NOMO-1 treated with dmso at 0.1 percent for 144 hours (cell line): ENCODE data around the gene MNX1.

Experiments used
- DNase-seq: peaks from one replicate; lab custom pipeline; 2025; ENCODE audit not compliant: unreplicated experiment; lab: John Stamatoyannopoulos, UW

MNX1 gene

DNA sequence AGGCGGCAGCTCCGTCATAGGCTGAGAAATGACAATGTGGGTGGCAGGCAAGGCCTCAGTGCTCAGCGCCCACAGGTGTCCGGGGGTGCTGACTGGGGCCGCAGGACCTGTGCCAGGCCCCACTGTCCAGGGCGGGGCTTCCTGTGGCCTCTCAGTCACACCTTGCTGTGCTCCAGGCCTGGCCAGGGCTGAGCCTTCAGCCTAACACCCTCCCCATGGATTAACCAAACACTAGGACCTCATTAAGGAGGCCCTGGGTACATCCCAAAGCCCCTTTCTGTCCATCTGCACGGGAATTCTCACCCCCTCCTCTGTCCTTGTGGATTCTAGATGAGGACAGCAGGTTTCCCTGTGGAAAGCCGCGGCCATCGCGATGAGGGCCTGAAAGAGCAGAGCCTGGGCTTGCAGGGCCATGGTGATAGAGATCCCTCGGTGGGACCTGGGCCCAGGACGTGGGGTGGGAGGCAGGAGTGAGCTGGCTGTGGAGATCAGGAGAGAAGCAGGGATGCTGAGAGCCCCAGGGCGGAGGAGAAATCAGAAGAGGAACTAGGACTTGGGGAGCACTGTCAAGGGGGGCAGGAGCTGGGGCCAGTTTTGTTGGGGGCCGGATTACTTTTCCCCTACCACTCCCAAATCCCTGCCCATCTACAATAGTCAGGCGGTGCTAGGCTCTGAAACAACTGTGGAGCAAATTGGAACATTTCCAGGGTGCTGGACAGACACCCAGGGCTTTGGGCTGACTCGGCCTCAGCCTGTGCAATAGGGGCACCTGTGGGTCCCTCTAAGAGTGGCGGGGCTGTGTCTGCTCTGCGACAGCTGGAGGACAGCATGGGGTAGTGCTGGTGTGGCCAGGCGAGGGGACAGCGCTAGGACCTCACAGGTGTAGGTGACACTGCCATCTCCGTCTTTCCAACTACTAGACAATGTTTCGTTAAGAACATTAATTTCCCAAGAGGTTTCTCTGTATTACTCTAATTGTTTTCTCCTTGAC is 23.3 kb upstream of the MNX1 start:
- no peak for DNase-seq

GRCh38 chr7:157032644-157033482 is 22.4 kb upstream of the MNX1 start:
- DNase-seq, result no peak

- no peak for DNase-seq
Observed at GRCh38 chr7:157032128-157032527, 21.7 kb upstream of the MNX1 start.

- DNase-seq, result no peak
Observed at GRCh38 chr7:157028199-157028903, 17.9 kb upstream of the MNX1 start.

GRCh38 chr7:157027568-157028198 is 17.2 kb upstream of the MNX1 start:
- DNase-seq, result no peak

GRCh38 chr7:157024716-157025115 is 14.3 kb upstream of the MNX1 start:
- no peak for DNase-seq

- no peak for DNase-seq
Observed at GRCh38 chr7:157023589-157023905, 13.1 kb upstream of the MNX1 start.

GRCh38 chr7:157022681-157023588 is 12.5 kb upstream of the MNX1 start:
- DNase-seq, result no peak

GRCh38 chr7:157021871-157022680 is 11.6 kb upstream of the MNX1 start:
- no peak for DNase-seq

DNA sequence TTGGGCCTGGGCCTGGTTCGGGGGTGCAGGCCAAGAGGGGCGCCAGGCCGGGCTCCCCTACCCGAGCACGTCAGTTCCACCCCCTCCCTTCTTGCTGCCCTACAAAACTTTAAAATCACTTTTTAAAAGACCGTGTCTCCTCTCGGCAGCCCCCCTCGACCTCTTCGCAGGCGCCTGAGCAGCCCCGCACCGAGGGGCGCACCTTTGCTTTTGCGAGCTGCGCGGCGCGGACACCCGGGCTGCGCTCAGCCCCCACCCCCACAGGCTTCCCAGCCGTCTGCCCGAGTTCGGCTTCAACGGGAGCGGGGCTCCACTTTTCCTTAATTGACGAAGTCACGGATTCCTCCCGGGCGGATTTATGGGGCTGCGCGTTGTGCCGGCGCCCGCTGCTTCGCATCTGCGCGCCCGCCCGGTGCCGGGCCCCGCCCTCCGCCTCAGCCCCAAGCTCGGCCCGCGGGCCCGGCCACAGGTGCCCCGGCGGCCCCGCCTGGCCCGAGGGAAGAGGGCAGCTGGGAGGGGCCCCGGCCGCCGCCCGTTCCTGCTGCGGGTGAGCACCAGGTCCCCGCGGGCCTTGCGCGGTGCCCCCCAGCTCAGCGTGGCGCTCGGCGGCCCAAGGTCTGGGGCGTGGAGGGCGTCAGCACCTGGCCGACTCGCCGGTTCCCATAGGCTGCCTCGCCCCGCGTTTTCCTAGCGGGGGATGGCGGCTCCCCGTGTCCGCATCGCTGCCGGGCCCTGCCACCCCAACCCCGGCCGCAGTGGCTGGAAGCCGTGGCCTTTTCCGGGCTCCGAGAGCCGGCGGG is 10.8 kb upstream of the MNX1 start:
- no peak for DNase-seq

DNA sequence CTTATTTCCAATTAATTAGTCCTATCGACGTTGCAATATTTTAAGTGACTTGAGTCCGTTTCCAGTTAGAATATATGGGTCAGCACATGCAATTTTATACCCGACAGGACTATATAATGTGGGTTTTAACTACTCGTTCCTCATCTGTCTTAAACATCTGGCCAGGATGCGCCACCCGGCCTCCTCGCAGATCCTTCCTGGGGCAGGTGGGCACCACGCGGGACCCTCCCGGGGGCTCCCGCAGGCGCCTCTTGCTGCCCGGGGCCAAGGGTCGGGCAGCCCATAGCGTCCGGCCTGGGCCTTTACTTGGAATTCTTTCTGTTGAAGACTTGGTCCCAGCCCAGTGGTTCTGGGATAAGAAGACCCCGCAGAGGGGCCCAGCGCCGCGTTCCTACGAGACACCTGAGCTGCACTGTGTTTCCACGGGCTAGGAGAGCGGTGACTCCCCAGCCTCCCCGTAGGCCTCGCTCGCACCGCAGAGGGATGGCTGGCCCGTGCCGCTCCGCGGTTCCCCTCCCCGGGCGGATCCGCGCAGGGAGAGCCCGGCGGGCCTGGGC is 10.1 kb upstream of the MNX1 start:
- DNase-seq, result no peak

- no peak for DNase-seq
Observed at GRCh38 chr7:157019718-157020451, 9.4 kb upstream of the MNX1 start.

DNA sequence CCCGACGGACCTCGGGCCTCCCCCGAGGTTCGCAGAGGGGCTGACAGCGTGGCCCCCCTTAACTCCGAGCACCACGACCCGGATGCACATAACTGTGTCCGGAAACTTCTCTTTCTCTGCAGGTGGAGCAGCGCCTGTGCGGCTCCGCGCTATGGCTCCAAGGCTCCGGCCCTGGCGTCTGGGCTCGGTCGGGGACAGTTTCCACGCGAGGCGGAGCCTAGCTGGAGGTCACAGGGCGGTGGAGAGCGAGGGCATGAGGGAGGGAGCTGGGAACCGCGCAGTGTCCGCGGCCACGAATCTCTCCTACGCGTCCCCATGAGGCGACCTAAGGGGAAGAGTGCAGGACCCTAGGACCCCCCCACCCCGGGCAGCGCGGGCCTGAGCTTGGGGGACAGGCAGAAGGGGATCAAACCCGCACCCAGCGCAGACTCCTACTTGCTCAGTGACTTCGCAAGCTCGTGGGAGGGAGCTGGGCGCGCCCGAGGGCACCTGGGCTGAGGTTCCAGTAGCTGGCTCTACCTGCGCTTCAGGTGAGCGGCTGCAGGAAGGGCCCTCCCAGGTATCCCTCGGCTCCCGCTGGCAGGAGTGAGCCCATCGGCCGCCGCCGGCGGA is 8.6 kb upstream of the MNX1 start:
- DNase-seq, result no peak

- DNase-seq, result no peak
Observed at GRCh38 chr7:157018328-157018996, 8.0 kb upstream of the MNX1 start.

GRCh38 chr7:157017603-157018327 is 7.3 kb upstream of the MNX1 start:
- DNase-seq, result no peak

GRCh38 chr7:157017149-157017548 is 6.7 kb upstream of the MNX1 start:
- no peak for DNase-seq
